Measurements from ENCODE around the gene ZNF230.

Gene ZNF230

GRCh38 chr19:44002566-44003460 lies at the start of gene ZNF230:
TSS of gene ZNF230 (plus strand) at chr19:44002957. CDS start at chr19:44007079, 4,122 bp downstream.
- peak within 1 kb of the TSS; percentile 52 for H3K4me3 ChIP-seq (ENCODE audit: low read depth, low read length)
- peak within 1 kb of the TSS; percentile 55 for H3K27ac ChIP-seq (ENCODE audit: extremely low read depth, low read depth, low read length)
- CTCF ChIA-PET, result interaction anchor here (0.6 to 1.4 kb wide), 2 partner anchors 10 to 162 kb away, joined by 3 to 4 read pairs; partner anchors contain the start of gene ZNF226
- peaks cover 16 to 39% of the 10 kb centered on the region in 2 experiments for H3K36me3 ChIP-seq (ENCODE audit: control insufficient read depth in 2 of 2, insufficient read depth in 1 of 2, low read length in 2 of 2)
- peaks cover 10% of the 10 kb centered on the region for H3K4me1 ChIP-seq (ENCODE audit: control insufficient read depth, insufficient read depth, low read length)
- POLR2A ChIA-PET, result interaction anchor here (0.8 to 3.8 kb wide), 7 partner anchors 18 to 162 kb away, joined by 3 to 17 read pairs (median 8); partner anchors contain the start of genes ZNF155, ZNF221, ZNF223 and ZNF225
- H3K9me3 ChIP-seq (ENCODE audit: control insufficient read depth, insufficient read depth, low read depth, low read length), result peaks cover 11% of the 10 kb centered on the region
- no peak for TF ChIP-seq SALL2 (tag by site-specific recombination; IDR thresholded peaks at IDR 0.05; ENCODE audit: borderline replicate concordance)
- no peak for TF ChIP-seq HOXD13 (CRISPR knock-in tag; IDR thresholded peaks at IDR 0.05; ENCODE audit: borderline replicate concordance)
- TF ChIP-seq ZNF473 (tag by site-specific recombination; IDR thresholded peaks at IDR 0.05), result no peak
- no peak for TF ChIP-seq KLF1 (tag by site-specific recombination; IDR thresholded peaks at IDR 0.05)
- TF ChIP-seq, protein P1, sequence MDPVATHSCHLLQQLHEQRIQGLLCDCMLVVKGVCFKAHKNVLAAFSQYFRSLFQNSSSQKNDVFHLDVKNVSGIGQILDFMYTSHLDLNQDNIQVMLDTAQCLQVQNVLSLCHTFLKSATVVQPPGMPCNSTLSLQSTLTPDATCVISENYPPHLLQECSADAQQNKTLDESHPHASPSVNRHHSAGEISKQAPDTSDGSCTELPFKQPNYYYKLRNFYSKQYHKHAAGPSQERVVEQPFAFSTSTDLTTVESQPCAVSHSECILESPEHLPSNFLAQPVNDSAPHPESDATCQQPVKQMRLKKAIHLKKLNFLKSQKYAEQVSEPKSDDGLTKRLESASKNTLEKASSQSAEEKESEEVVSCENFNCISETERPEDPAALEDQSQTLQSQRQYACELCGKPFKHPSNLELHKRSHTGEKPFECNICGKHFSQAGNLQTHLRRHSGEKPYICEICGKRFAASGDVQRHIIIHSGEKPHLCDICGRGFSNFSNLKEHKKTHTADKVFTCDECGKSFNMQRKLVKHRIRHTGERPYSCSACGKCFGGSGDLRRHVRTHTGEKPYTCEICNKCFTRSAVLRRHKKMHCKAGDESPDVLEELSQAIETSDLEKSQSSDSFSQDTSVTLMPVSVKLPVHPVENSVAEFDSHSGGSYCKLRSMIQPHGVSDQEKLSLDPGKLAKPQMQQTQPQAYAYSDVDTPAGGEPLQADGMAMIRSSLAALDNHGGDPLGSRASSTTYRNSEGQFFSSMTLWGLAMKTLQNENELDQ (tag by site-specific recombination; IDR thresholded peaks at IDR 0.05; ENCODE audit: low read depth), result no peak
- TF ChIP-seq ZNF530 (tag by site-specific recombination; IDR thresholded peaks at IDR 0.05; ENCODE audit: low read depth), result peak; percentile 16; the same call in 1 of the 2 replicates
- peak; percentile 92 for TF ChIP-seq ZNF518A (tag by site-specific recombination; conservative IDR thresholded peaks at IDR 0.05; ENCODE audit: low read depth)
- TF ChIP-seq ZNF560 (tag by site-specific recombination; IDR thresholded peaks at IDR 0.05; ENCODE audit: borderline replicate concordance), result no peak
- peak; percentile 55; the same call in 1 of the 2 replicates for TF ChIP-seq ZBTB7A (tag by site-specific recombination; IDR thresholded peaks at IDR 0.05; ENCODE audit: low read depth)
- peak; percentile 88 for TF ChIP-seq ZFP69B (tag by site-specific recombination; IDR thresholded peaks at IDR 0.05)
- TF ChIP-seq ZNF645 (tag by site-specific recombination; IDR thresholded peaks at IDR 0.05), result no peak
- TF ChIP-seq GLI4 (tag by site-specific recombination; IDR thresholded peaks at IDR 0.05), result no peak
- peak; percentile 88 for TF ChIP-seq ZXDB (tag by site-specific recombination; IDR thresholded peaks at IDR 0.05)
- peak; percentile 17; the same call in 1 of the 2 replicates for TF ChIP-seq ZBTB8A (tag by site-specific recombination; IDR thresholded peaks at IDR 0.05)
- peak; percentile 76; the same call in 1 of the 2 replicates for TF ChIP-seq ZNF548 (tag by site-specific recombination; IDR thresholded peaks at IDR 0.05)
- TF ChIP-seq, protein P2, sequence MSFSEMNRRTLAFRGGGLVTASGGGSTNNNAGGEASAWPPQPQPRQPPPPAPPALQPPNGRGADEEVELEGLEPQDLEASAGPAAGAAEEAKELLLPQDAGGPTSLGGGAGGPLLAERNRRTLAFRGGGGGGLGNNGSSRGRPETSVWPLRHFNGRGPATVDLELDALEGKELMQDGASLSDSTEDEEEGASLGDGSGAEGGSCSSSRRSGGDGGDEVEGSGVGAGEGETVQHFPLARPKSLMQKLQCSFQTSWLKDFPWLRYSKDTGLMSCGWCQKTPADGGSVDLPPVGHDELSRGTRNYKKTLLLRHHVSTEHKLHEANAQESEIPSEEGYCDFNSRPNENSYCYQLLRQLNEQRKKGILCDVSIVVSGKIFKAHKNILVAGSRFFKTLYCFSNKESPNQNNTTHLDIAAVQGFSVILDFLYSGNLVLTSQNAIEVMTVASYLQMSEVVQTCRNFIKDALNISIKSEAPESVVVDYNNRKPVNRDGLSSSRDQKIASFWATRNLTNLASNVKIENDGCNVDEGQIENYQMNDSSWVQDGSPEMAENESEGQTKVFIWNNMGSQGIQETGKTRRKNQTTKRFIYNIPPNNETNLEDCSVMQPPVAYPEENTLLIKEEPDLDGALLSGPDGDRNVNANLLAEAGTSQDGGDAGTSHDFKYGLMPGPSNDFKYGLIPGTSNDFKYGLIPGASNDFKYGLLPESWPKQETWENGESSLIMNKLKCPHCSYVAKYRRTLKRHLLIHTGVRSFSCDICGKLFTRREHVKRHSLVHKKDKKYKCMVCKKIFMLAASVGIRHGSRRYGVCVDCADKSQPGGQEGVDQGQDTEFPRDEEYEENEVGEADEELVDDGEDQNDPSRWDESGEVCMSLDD (tag by site-specific recombination; IDR thresholded peaks at IDR 0.05), result peak; percentile 81
- TF ChIP-seq ZNF792 (tag by site-specific recombination; IDR thresholded peaks at IDR 0.05), result no peak; the same call in 1 of the 2 replicates
- TF ChIP-seq ZNF701 (tag by site-specific recombination; IDR thresholded peaks at IDR 0.05), result peak; percentile 56; the same call in 1 of the 2 replicates
- TF ChIP-seq EGR2 (tag by site-specific recombination; IDR thresholded peaks at IDR 0.05; ENCODE audit: low read depth), result no peak
- 0 out of 2 replicates have a peak, but pooled peaks have one; percentile 16 for TF ChIP-seq ZNF585B (tag by site-specific recombination; IDR thresholded peaks at IDR 0.05)
- TF ChIP-seq ZBTB48 (tag by site-specific recombination; IDR thresholded peaks at IDR 0.05), result peak; percentile 77; the same call in 1 of the 2 replicates
- TF ChIP-seq ZNF449 (tag by site-specific recombination; IDR thresholded peaks at IDR 0.05), result no peak; the same call in none of the 2 replicates
- no peak for TF ChIP-seq ZNF133 (tag by site-specific recombination; IDR thresholded peaks at IDR 0.05)
- TF ChIP-seq ZBTB17 (tag by site-specific recombination; IDR thresholded peaks at IDR 0.05), result peak; percentile 100
